Chondrocyte (in vitro differentiated cells): ENCODE results near the gene ARHGAP18. TPM values are rescaled to one million over a fixed set of nuclear protein-coding genes. Genes with fewer than 3 reads are reported as not detected.

ENCODE experiments used
- DNase-seq: peaks from one replicate; pipeline ENCODE4 v3.0.0; 2021; ENCODE audit warnings: mixed read lengths, low spot score
- H3K27ac Mint-ChIP-seq: one replicate; pipeline ENCODE4 v1.8.0; 2021; ENCODE audit warnings: mild to moderate bottlenecking, moderate library complexity, mixed read lengths; ENCODE audit not compliant: unreplicated experiment
- H3K27me3 Mint-ChIP-seq: 2 replicates; pipeline ENCODE4 v1.8.0; 2021; ENCODE audit warnings: low read depth, mixed read lengths
- H3K36me3 Mint-ChIP-seq: 2 replicates; pipeline ENCODE4 v1.8.0; 2021; ENCODE audit warnings: low read depth, mixed read lengths
- H3K4me1 Mint-ChIP-seq: 2 replicates; pipeline ENCODE4 v1.8.0; 2021; ENCODE audit warnings: low read depth, mild to moderate bottlenecking, mixed read lengths
- H3K4me3 Mint-ChIP-seq: one replicate; pipeline ENCODE4 v1.8.0; 2021; ENCODE audit warnings: mild to moderate bottlenecking, moderate library complexity, mixed read lengths; ENCODE audit not compliant: unreplicated experiment
- H3K9me3 Mint-ChIP-seq: 2 replicates; pipeline ENCODE4 v1.8.0; 2021; ENCODE audit warnings: low read depth, mixed read lengths
- total RNA-seq: library from RNA; stranded (reverse); gene quantifications from 3 replicates; pipeline ENCODE4 v1.2.1, GENCODE V29; 2021
- TF ChIP-seq, protein P1 (sequence below): fragments of 200-600 bp; sonication (generic); IDR thresholded peaks from 2 replicates; pipeline ENCODE4 v1.5.0; 2021; ENCODE audit warnings: antibody characterized with exemption, mild to moderate bottlenecking, moderate library complexity

The ARHGAP18 gene
- total RNA-seq, 1 donor from 2014 or later = 8.0 TPM

DNA sequence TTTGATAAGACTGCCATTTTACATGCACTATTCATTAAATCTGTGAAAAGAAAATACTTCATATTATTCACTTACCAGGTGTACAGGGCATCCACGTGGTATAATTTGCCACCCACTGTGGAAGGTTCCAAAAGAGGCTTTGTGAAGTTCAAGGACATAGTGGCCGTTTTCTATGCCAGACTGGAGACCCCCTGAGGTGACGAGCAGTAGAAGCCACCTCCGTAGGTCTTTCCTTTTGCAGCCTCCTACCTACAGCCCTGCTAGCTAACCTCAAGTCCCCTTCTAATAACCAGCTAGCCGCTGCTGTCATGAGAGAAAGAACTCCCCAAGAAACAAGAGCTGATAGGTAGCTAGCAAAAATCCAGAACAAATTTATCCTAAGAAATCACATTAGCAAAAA, 110.5 kb downstream of the ARHGAP18 start:
- H3K27ac Mint-ChIP-seq = no peak overlapping the region
- TF ChIP-seq, protein P1, sequence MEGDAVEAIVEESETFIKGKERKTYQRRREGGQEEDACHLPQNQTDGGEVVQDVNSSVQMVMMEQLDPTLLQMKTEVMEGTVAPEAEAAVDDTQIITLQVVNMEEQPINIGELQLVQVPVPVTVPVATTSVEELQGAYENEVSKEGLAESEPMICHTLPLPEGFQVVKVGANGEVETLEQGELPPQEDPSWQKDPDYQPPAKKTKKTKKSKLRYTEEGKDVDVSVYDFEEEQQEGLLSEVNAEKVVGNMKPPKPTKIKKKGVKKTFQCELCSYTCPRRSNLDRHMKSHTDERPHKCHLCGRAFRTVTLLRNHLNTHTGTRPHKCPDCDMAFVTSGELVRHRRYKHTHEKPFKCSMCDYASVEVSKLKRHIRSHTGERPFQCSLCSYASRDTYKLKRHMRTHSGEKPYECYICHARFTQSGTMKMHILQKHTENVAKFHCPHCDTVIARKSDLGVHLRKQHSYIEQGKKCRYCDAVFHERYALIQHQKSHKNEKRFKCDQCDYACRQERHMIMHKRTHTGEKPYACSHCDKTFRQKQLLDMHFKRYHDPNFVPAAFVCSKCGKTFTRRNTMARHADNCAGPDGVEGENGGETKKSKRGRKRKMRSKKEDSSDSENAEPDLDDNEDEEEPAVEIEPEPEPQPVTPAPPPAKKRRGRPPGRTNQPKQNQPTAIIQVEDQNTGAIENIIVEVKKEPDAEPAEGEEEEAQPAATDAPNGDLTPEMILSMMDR = no peak

GRCh38 chr6:129598244-129599187, 111.5 kb downstream of the ARHGAP18 start:
- no peak overlapping the region for H3K27ac Mint-ChIP-seq
- TF ChIP-seq, protein P1 = peak; percentile 99
- H3K27me3 Mint-ChIP-seq = no peaks in the 10 kb centered on the region
- H3K9me3 Mint-ChIP-seq = no peaks in the 10 kb centered on the region
- peaks cover 4% of the 10 kb centered on the region for H3K4me1 Mint-ChIP-seq
- H3K4me3 Mint-ChIP-seq = no peak overlapping the region
- peaks cover 2% of the 10 kb centered on the region for H3K36me3 Mint-ChIP-seq
- no peak for DNase-seq

More for the DNA sequence above, 110.5 kb downstream of the ARHGAP18 start:
- Mint-ChIP-seq H3K4me3 (no peak overlapping the region), H3K9me3 (no peaks in the 10 kb centered on the region), H3K4me1 (peaks cover 4% of the 10 kb centered on the region), H3K36me3 (peaks cover 2% of the 10 kb centered on the region), H3K27me3 (no peaks in the 10 kb centered on the region)
- no peak for DNase-seq

DNA sequence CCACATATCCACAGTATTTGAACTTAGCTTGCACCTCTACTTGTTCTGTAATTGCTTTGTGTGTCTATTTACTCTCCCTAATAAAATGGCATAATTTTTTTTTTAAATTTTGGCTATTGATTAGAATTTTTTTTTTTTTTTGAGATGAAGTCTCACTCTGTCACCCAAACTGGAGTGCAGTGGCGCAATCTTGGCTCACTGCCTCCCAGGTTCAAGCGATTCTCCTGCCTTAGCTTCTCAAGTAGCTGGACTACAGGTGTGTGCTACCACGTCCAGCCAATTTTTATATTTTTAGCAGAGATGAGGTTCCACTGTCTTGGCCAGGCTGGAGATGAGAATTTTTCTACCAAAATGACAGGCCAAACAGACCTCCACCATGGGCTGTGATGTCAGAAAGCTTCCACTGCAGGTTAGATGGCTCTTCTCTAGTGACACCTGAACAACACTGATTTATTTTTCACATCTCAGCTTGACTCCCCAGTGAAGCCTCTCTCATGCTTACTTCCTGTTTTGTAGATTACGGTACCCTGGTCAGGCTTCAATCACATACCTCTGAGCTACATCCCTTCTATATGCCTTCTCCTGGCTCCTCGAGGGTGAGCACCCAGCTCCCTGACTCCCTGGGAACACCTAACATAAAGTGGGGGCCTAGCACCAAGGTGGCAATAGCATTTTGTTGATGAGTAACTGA, 112.8 kb downstream of the ARHGAP18 start:
- Mint-ChIP-seq H3K4me1 (peaks cover 4% of the 10 kb centered on the region), H3K4me3 (no peak overlapping the region), H3K9me3 (no peaks in the 10 kb centered on the region), H3K27me3 (no peaks in the 10 kb centered on the region), H3K36me3 (peaks cover 2% of the 10 kb centered on the region), H3K27ac (no peak overlapping the region)
- TF ChIP-seq, protein P1 = no peak
- no peak for DNase-seq

DNA sequence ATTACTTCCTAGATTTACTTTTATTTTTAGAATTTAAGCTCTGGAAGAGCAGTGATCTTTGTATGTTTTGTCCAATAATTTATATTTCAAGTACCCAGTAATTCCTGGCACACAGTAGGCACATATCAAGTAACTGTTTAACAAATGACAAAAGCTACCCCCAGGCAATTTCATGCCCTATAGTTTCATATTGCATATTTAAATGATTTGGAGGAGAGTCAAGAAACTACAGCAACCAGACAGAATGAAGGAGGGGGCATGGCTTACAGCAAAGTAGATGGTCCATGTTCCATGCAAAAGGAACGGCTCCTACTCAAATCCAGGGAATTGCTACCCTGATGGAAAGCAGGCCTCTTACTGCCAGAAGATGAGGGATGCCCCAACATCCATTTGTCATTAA, 113.5 kb downstream of the ARHGAP18 start:
- TF ChIP-seq, protein P1 = no peak
- Mint-ChIP-seq H3K9me3 (no peaks in the 10 kb centered on the region), H3K4me3 (no peak overlapping the region), H3K27me3 (no peaks in the 10 kb centered on the region), H3K36me3 (peaks cover 2% of the 10 kb centered on the region), H3K4me1 (peaks cover 4% of the 10 kb centered on the region), H3K27ac (no peak overlapping the region)
- no peak for DNase-seq

GRCh38 chr6:129593233-129593564, 116.8 kb downstream of the ARHGAP18 start:
- Mint-ChIP-seq H3K36me3 (peaks cover 5% of the 10 kb centered on the region), H3K4me3 (no peak overlapping the region), H3K27me3 (no peaks in the 10 kb centered on the region), H3K4me1 (peaks cover 9% of the 10 kb centered on the region), H3K27ac (no peak overlapping the region), H3K9me3 (no peaks in the 10 kb centered on the region)
- no peak for DNase-seq
- TF ChIP-seq, protein P1 = no peak
